ENCODE measurements around the gene ATG7.

ATG7 gene

DNA sequence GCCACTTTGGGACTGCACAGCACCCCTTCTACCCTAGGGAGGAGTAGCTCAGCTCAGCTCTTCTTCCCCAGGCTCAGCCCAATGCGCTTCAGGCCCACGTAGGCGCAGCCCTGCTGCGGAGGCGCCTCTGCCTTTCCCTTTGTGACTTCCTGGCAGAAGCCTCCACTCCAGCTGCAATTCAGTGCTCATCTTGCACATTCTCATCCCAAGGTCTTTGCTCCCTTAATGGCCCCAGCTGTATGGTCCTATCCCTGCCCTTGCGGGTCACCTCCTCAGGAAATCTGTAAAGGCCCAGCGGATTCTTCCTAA lies 262.6 kb downstream of the ATG7 start:
- no peaks in the 10 kb centered on the region for H3K36me3 ChIP-seq
- no peak overlapping the region for H3K4me3 ChIP-seq (ENCODE audit: low read depth, low read length)
- H3K9me3 ChIP-seq (ENCODE audit: severe bottlenecking): no peaks in the 10 kb centered on the region
- no peak for DNase-seq
- H3K27me3 ChIP-seq (ENCODE audit: insufficient read depth, low read depth, severe bottlenecking): no peaks in the 10 kb centered on the region
- H3K27ac ChIP-seq: no peak overlapping the region
- TF ChIP-seq, protein P1, sequence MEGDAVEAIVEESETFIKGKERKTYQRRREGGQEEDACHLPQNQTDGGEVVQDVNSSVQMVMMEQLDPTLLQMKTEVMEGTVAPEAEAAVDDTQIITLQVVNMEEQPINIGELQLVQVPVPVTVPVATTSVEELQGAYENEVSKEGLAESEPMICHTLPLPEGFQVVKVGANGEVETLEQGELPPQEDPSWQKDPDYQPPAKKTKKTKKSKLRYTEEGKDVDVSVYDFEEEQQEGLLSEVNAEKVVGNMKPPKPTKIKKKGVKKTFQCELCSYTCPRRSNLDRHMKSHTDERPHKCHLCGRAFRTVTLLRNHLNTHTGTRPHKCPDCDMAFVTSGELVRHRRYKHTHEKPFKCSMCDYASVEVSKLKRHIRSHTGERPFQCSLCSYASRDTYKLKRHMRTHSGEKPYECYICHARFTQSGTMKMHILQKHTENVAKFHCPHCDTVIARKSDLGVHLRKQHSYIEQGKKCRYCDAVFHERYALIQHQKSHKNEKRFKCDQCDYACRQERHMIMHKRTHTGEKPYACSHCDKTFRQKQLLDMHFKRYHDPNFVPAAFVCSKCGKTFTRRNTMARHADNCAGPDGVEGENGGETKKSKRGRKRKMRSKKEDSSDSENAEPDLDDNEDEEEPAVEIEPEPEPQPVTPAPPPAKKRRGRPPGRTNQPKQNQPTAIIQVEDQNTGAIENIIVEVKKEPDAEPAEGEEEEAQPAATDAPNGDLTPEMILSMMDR (IDR thresholded peaks at IDR 0.05; ENCODE audit: low read depth, low read length): no peak

DNA sequence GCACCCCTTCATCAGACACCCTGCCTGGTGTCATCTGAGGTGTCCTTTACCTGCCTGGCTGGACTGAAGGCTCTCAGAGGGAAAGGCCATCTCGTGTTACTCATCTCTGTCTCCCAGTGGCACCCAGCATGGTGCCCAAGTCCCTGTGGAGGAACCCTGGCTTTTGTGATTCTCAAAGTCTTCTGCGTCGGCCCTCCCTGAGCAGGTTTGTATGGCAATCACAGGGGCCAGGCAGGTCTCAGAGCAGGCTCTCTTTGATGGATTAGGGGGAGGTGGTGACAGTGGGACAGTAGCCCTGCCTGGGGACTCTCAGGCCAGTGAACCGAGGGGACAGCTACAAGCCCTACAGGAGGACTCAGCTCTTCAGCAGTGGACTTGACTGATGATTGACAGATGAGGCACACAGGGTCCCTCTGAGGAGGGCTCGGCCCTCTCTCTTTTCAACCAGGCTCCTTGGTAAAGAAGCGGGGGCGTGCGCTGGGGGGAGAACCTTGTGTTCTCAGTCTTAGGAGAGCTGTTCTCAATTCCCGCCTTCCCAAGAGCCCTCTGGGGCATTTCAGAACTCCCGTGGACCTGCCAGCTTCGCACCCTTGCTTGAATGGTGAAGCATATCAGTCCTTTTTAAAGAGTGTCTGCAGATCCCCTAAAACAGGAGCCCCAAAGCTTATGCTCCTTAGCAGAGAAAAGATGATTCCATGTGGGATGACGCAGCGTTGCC lies 263.2 kb downstream of the ATG7 start:
- no peaks in the 10 kb centered on the region for H3K9me3 ChIP-seq (ENCODE audit: severe bottlenecking)
- DNase-seq: no peak
- TF ChIP-seq, protein P1 (IDR thresholded peaks at IDR 0.05; ENCODE audit: low read depth, low read length): no peak
- no peak overlapping the region for H3K27ac ChIP-seq
- no peaks in the 10 kb centered on the region for H3K36me3 ChIP-seq
- H3K4me3 ChIP-seq (ENCODE audit: low read depth, low read length): no peak overlapping the region
- H3K27me3 ChIP-seq (ENCODE audit: insufficient read depth, low read depth, severe bottlenecking): no peaks in the 10 kb centered on the region

DNA sequence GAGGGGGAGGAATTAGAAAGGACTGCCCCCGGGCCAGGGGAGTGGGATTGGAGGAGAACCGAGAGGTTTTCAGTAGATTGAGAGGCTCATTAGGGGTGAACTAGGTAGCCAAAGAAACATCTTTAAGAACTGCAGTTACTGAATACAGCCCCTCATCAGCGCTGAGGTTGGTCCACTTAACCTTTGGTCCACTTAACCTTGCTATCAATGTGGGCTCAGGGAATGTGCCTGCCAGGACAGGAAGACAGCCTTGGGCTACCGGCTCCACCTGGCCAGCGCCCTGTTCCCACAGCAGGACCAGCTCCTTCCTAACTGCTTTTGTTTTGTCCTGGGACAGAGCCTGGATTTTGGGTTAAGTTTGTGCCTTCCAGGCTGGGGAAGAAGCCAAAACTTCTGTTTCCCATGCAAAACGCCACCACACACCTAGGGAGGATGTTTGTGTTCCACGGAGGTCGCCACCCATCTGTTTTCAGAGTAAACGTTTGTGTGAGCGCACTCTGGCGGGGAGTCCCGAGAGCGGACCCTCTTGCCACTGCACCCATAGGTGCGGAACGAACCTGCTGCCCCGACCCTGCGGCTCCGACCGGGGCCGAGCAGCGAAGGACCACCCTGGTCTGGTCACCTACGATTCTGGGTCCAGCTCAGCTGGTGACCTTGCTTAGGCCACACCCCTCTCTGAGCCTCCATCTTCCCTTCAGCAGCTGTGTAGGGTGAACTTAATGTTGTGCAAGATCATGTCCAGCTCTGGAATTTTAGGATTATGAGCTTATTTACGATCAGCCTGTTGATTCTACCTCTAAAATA lies 264.1 kb downstream of the ATG7 start:
- DNase-seq: no peak
- Histone ChIP-seq H3K27me3 (ENCODE audit: insufficient read depth, low read depth, severe bottlenecking) (no peaks in the 10 kb centered on the region), H3K4me3 (ENCODE audit: low read depth, low read length) (no peak overlapping the region), H3K27ac (no peak overlapping the region), H3K36me3 (no peaks in the 10 kb centered on the region), H3K9me3 (ENCODE audit: severe bottlenecking) (no peaks in the 10 kb centered on the region)
- TF ChIP-seq, protein P1 (IDR thresholded peaks at IDR 0.05; ENCODE audit: low read depth, low read length): no peak

DNA sequence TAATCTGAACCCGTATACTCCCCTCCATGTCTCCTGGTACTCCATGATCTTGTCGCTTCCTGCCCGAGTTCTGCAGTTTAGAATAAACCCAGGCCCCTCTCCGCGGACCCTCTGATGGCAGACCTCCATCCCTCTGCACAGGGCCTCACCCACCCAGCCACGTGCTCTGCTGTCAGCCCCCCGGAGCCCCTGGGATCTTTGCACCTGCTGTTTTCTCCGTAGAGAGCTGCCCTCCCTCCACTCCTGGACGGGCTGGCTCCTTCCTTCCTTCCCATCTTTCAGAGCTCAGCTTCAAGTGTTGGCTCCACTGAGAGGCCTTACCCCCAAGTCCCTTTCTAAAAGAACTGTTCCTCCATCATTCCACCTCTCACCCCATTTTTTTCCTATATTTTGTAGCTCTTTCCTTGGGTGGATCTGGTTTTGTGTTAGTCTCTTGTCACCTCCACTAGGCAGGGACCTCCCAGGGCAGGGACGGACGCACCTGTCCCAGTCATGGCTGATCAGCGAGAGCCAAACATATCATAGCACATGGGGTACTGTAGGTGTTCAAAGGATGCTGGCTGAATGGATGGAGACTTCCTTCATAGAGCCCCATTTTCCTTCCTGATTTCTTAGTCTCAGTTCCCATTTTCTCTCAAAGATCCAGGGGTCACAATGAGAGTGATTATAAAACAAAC lies 264.9 kb downstream of the ATG7 start:
- Histone ChIP-seq H3K27me3 (ENCODE audit: insufficient read depth, low read depth, severe bottlenecking) (no peaks in the 10 kb centered on the region), H3K36me3 (no peaks in the 10 kb centered on the region), H3K27ac (no peak overlapping the region), H3K9me3 (ENCODE audit: severe bottlenecking) (no peaks in the 10 kb centered on the region), H3K4me3 (ENCODE audit: low read depth, low read length) (no peak overlapping the region)
- no peak for DNase-seq
- TF ChIP-seq, protein P1 (IDR thresholded peaks at IDR 0.05; ENCODE audit: low read depth, low read length): no peak

DNA sequence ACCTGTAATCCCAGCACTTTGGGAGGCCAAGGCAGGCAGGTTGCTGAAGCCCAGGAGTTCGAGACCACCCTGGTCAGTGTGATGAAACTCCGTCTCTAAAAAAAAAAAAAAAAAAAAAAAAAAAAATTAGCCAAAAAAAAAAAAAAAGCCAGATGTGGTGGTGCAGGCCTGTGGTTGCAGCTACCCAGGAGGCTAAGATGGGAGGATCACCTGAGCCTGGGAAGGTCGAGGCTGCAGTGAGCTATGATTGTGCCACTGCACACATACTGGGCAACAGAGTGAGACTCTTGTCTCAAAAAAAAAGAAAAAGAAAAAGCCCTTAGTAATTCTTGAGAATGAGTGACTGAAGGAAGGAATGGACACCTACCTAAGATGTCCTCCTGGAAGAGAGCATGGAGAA lies 266.4 kb downstream of the ATG7 start:
- H3K36me3 ChIP-seq: no peaks in the 10 kb centered on the region
- no peak overlapping the region for H3K27ac ChIP-seq
- TF ChIP-seq, protein P1 (IDR thresholded peaks at IDR 0.05; ENCODE audit: low read depth, low read length): no peak
- no peak for DNase-seq
- no peak overlapping the region for H3K4me3 ChIP-seq (ENCODE audit: low read depth, low read length)
- H3K27me3 ChIP-seq (ENCODE audit: insufficient read depth, low read depth, severe bottlenecking): no peaks in the 10 kb centered on the region
- H3K9me3 ChIP-seq (ENCODE audit: severe bottlenecking): no peaks in the 10 kb centered on the region
